GM18526 (cell line): ENCODE measurements around the gene INAVA.

Source experiments
- POLR2A ChIP-seq: IDR thresholded peaks from 3 replicates; pipeline ENCODE4 v1.6.1; 2011; ENCODE audit not compliant: insufficient read length; ENCODE audit errors: extremely low read depth

The INAVA gene

GRCh38 chr1:200872446-200873115 is 22.1 kb upstream of the INAVA start, which contains the start of gene GPR25:
GPR25 (plus strand) TSS chr1:200872981; CDS start chr1:200873038, 57 bp downstream.
- TF ChIP-seq POLR2A = no peak

- no peak for TF ChIP-seq POLR2A
Observed at GRCh38 chr1:200873116-200873670, 21.5 kb upstream of the INAVA start.

GRCh38 chr1:200873671-200874397 is 20.9 kb upstream of the INAVA start:
- TF ChIP-seq POLR2A = no peak

GRCh38 chr1:200874694-200875093 is 20.0 kb upstream of the INAVA start:
- TF ChIP-seq POLR2A = no peak

DNA sequence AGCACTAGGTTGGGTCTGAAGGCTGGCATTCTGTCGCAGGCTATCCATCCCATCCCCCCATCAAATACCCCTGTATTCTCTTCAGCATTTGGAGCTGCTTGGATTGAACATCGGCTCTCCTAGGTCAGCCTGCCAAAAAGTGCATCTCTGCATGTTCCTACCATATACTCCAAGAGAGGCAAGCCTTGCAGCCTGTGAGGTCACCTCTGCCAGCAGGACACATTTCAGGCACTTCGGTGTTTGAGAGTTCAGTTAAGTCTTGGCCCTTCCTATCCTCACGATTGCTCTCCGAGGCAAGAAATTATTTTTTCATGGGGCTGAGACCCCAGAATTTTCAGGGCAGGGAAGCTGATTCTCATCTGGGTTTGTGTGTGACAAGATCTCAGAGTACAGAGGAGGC is 19.3 kb upstream of the INAVA start:
- TF ChIP-seq POLR2A = no peak

DNA sequence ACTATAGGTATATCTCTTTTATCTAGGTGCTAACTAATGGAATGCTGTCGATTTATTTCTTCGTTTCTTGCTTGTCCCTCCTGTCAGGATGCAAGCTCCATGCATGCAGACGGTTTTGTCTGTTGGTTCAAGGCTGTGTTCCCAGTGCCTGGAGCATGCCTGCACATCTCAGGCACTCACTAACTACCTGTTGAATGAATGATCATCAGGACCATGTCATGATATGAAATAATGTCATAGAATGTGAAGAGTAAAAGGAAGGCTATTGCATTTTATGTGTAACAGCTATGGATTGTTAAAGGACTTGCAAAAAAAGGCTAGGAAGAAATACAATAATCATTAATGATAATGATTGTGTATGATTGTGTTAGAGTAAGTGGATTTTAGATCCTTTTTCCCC is 17.7 kb upstream of the INAVA start:
- TF ChIP-seq POLR2A = no peak

DNA sequence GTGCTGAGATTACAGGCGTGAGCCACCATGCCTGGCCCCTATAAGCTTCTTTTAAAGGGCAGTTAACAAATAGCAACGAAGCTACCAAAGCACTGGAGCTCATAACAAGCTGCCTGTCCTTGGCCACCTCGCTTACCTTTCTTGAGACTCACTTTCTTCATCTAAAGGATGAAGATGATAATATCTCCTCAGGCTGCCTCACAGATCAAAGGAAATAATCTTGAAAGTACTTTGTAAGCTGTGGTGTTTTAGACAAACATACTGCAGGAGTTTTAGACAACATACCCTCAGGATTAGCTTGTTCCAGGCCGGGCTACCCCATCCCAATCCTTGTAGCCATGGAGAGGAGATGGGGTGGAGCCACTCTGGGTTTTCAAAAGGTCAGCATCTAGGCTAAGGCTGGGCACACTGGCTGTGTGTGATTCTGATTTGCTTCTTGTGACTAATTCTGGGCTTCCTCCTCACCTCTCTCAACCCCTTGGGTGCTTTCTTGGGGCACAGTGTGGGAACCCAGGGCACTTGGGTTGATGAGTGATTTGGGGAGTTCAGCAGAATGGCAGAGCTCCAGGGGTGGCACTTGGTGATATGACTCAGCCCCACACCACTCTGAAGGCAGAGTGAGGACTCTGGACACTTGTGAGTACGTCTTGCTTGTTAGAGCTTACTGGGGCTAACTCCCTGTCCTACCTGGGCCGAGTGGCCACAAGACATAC is 16.7 kb upstream of the INAVA start:
- no peak for TF ChIP-seq POLR2A

DNA sequence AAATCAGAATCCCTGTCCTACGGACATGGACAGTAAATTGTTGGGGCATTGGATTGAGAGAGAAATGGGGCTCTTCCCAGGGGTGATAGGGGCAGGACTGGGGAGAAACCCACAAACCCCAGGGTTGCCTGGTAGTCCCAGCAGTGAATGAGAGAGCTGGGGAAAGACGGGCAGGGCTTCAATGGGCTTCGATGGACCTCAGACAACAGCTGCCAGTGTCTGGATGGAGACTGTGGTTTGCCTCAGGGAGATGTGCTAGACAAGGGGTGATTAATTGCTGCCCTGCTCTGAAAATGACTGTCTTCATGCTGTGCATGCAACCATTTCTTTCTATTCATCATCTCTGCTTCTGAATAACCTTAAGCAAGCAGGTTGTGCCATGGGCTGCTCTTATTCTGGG is 14.5 kb upstream of the INAVA start:
- no peak for TF ChIP-seq POLR2A

DNA sequence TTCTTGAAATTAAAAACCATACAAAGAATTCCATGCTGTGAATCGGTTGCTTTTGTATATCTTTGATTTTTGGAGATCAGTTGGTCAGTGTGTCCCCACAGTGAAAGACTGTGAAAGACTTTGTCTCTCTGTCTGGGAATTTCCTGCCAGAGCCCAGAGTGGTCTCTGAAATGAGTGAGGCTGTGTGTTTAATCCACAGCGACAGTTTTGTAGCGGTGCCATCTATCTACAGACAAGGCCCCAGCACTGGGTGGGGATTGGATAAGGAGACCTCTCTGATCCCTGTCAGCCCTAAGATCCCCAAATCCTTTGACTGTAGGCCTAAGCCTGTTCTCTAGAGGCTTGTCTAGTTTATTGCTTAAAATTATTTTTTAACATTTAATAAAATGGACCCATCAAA is 11.6 kb upstream of the INAVA start:
- no peak for TF ChIP-seq POLR2A

DNA sequence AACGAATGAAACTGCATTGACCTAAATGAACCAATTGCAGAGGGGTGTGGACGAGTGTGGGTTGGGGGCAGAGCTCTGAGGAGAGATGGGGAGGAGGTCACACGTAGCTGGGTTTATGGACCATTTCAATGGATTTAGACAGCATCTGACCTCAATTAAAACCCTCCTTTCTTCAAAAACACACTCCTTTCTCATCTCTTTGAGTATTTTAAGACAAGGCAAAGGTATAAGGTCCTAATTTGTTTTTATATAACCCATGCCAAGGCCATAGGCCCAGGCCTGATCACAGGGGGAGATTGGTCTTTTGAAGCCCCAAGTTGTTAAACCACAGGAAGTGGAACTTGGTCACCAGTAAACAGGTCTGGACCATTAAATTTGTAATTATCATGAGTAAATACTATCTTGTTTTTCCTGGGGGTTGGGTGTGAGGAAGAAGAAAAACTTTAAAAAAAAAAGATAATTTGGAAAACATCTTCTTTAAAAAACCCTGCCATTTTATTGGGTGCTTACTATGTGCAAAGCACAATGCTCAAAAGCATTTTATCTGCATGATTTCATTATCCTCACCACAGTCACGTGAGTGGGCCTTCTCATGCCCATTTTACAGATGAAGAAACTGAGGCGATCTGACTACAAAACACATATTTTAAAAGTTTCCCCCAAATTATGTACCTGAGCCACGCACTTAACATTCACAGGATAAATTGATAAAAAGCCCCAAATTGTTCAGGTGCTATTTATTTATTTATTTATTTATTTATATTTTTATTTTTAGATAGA is 8.9 kb upstream of the INAVA start:
- TF ChIP-seq POLR2A = no peak

DNA sequence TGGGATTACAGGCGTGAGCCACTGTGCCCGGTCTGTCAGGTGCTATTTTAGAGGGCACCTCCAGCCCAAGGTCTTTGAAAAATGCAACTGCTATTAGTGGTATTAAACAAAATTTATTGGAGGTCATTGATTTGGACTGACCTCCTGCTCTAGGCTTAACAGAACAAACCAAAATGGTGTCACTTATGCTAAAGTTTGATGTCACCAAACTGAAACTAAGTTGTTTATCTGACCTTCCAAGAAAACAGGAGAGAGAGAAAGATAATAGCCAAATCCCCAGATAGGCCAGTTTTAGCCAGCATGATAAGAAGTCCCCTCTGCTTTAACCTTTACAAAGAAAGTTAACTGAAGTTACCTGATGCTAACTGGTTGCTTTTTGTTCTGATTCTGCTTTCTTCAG is 8.1 kb upstream of the INAVA start:
- no peak for TF ChIP-seq POLR2A

DNA sequence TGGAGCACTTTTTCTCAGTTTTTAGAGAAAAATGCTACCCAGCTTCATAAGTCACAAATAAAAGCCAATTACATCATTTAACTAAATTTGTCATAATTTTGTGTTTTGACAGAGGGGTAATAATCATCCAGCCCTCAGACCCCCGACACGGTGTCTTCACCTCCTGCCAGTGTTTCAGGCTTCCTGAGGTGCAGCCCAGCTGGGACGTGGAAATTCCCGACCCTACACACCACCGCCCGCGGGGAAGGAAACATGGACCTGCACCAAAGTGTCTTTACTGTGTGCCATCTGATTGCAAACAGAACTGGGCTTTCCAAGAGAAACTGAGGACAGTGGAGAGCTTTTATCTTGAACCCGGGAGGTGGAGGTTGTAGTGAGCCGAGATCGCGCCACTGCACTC is 7.7 kb upstream of the INAVA start:
- no peak for TF ChIP-seq POLR2A

DNA sequence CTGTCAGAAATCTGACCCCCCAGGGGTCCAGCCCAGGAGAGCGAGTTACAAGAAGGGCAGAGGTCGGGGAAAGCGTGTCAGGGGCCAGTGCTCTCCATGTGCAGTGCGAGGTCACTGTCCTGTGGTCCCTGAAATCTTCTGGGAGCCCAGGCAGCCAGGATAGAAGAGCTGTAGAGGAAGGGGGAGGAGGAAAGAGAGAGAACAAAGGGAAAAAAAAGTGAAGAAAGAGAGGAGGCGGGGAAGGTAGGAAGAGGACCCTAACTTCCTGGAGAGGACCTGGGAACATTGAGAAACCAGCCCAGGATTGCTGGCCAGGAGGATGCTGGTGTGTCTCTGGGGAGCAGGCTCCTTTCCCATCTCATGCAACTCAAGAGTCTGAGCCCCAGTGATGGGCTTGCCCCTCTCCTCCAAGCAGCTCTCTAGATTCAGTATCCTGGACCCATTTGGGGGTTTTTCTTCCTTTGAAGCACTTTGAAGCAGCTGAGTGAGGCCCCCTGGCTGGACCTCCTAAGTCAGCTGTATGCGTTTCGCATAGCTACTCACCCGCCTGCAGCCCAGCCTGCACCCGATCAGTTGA is 6.8 kb upstream of the INAVA start:
- no peak for TF ChIP-seq POLR2A

DNA sequence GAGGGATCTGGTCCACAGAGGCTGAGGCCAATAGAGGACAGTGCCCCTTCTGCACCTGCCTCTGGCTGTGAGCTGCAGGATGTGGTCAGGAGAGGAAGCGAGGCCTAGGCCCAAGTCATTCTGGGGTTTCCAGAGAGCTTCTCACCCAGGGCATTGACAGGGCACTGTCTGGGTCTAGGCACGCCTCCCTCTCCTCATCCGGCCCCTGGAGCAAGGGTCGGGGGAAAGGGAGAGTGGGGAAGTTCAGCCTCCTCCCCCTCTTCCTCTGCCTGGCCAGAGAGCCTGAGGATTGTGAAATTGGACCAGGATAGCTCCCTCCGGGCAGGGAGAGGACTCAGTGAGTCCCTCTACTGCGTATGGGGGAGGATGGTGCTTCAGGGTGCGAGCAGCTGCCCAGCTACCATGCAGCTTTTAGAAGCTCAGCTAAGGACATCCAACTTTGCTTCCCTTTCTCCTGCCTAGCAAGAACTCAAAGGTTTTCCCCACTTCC is 6.3 kb upstream of the INAVA start:
- TF ChIP-seq POLR2A = peak; percentile 67
